Loucy (cell line): ENCODE measurements around the gene SIL1.

Experiments
- EZH2phosphoT487 ChIP-seq: fragments of 200-600 bp; IDR thresholded peaks from 2 replicates; pipeline ENCODE4 v1.6.1; 2018; ENCODE audit warnings: antibody characterized with exemption, mild to moderate bottlenecking, moderate library complexity, borderline replicate concordance
- TF ChIP-seq, protein P1 (sequence below): fragments of 200-600 bp; sonication (generic); conservative IDR thresholded peaks from 2 replicates; pipeline ENCODE4 v1.5.1; 2014; ENCODE audit warnings: mild to moderate bottlenecking, antibody characterized with exemption, low read length

DNA sequence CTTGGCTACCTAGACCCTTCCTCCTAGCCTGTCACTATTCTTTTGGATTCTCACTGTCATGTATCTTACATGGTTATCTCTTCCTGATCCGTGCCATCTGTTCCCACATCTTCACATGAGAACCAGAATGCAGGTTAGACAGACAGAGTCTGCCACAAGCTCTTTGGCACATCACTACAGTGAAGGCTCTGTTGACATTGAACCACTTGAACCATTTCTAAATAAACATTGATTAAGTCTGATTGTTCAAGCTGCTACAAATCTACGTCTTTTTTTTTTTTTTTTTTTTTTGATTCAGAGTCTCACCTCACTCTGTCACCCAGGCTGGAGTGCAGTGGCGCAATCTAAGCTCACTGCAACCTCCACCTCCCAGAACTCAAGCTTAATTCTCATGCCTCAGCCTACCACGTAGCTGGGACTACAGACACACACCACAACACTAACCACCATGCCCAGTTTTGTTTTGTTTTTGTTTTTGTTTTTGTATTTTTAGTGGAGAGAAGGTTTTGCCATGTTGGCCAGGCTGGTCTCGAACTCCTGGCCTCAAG is 237.9 kb downstream of the SIL1 start:
- TF ChIP-seq, protein P1, sequence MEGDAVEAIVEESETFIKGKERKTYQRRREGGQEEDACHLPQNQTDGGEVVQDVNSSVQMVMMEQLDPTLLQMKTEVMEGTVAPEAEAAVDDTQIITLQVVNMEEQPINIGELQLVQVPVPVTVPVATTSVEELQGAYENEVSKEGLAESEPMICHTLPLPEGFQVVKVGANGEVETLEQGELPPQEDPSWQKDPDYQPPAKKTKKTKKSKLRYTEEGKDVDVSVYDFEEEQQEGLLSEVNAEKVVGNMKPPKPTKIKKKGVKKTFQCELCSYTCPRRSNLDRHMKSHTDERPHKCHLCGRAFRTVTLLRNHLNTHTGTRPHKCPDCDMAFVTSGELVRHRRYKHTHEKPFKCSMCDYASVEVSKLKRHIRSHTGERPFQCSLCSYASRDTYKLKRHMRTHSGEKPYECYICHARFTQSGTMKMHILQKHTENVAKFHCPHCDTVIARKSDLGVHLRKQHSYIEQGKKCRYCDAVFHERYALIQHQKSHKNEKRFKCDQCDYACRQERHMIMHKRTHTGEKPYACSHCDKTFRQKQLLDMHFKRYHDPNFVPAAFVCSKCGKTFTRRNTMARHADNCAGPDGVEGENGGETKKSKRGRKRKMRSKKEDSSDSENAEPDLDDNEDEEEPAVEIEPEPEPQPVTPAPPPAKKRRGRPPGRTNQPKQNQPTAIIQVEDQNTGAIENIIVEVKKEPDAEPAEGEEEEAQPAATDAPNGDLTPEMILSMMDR = no peak
- TF ChIP-seq EZH2phosphoT487 = no peak
